ENCODE data around the gene NKIRAS2. TPM values are rescaled to one million over a fixed set of nuclear protein-coding genes. Genes with fewer than 3 reads are reported as not detected.
A peak's percentile ranks its signal among the peaks of the same experiment; 100 is the strongest.
"Not testable (repeated sequence)": the region's sequence is repeated elsewhere in the genome, so short reads cannot be mapped to it uniquely, and the experiment has no call there.

NKIRAS2 gene
- total and polyA plus RNA-seq, 2 of the 4 experiments (the other 2 are of a cell fraction): 25.6 to 51.8 TPM

- H2BK15ac ChIP-seq (ENCODE audit: low read depth, low read length); H3K9me1 ChIP-seq (ENCODE audit: insufficient read depth, low read length); dilution Hi-C loops (cut with HindIII; ENCODE audit: low sequenced_read_pairs, unreplicated experiment); H3K4me1 ChIP-seq (ENCODE audit: control insufficient read depth, insufficient read depth, low read length); H4K91ac ChIP-seq (ENCODE audit: insufficient read depth, low read depth, low read length); H2AK5ac ChIP-seq (ENCODE audit: low read depth, low read length); BruUV-seq (replicated peaks); intact Hi-C loops (cut with micrococcal nuclease); H3K4me3 ChIP-seq (ENCODE audit: insufficient read depth, low read depth, low read length); in situ Hi-C loops (cut with MboI; ENCODE audit: low sequenced_read_pairs); H3K9me3 ChIP-seq (ENCODE audit: control insufficient read depth, insufficient read depth, low read length); H3K14ac ChIP-seq (replicated peaks; ENCODE audit: low read depth, low read length); H3K56ac ChIP-seq (ENCODE audit: extremely low read depth, insufficient read depth, low read length); H3K23ac ChIP-seq (ENCODE audit: low read depth, low read length); H3K27ac ChIP-seq (ENCODE audit: insufficient read depth, low read length); H2BK5ac ChIP-seq (ENCODE audit: low read depth, low read length, poor library complexity, severe bottlenecking); H3K36me3 ChIP-seq (ENCODE audit: control insufficient read depth, insufficient read depth, low read length); H2AK9ac ChIP-seq (replicated peaks; ENCODE audit: low read depth, low read length, poor library complexity); H3K4me2 ChIP-seq (ENCODE audit: low read depth, low read length); DNase-seq; H3K9ac ChIP-seq (ENCODE audit: low read depth, low read length); H2AFZ ChIP-seq (replicated peaks; ENCODE audit: low read length, poor library complexity); H2BK120ac ChIP-seq (ENCODE audit: low read depth, low read length); CTCF ChIA-PET; H3K18ac ChIP-seq (ENCODE audit: low read depth, low read length); H2BK20ac ChIP-seq (ENCODE audit: low read depth, low read length); H4K5ac ChIP-seq (ENCODE audit: low read depth, low read length); H3K4ac ChIP-seq (ENCODE audit: low read depth, low read length); H3K27me3 ChIP-seq (ENCODE audit: control insufficient read depth, insufficient read depth, low read length): not testable (repeated sequence)
- POLR2A ChIA-PET (ENCODE audit: unreplicated experiment): interaction anchor here (0.6 kb wide), 1 partner anchor 305 kb away, joined by 5 read pairs; no protein-coding TSS in a partner anchor
- peak; percentile 24; the same call in 1 of the 2 replicates for ATAC-seq (ENCODE audit: low read depth)
- peaks cover 0 to 59% of the 10 kb centered on the region in 2 experiments; a peak in 2 of 4 replicates for H3K79me1 ChIP-seq (ENCODE audit: low read depth in 1 of 2, low read length in 2 of 2)
- peaks cover 63% of the 10 kb centered on the region for H4K20me1 ChIP-seq (ENCODE audit: insufficient read depth, low read length)
- no CpG with 5 or more reads among the region's 9 CpGs for WGBS, 2 experiments (ENCODE audit: extremely low coverage in 2 of 2, insufficient read length in 1 of 2)
- peak overlapping the region in 1 of 2 experiments; percentile 60; a peak in 3 of 4 replicates for H4K8ac ChIP-seq (ENCODE audit: low read depth in 2 of 2, low read length in 2 of 2)
- TF ChIP-seq CEBPB (IDR thresholded peaks at IDR 0.05; ENCODE audit: low read depth, low read length): 0 out of 2 replicates have a peak, but pooled peaks have one; percentile 23
Measured at GRCh38 chr17:42010266-42010680, 9.6 kb upstream of the NKIRAS2 start.
